GM12878 (cell line): ENCODE measurements around the gene UMOD.

Source experiments
- EZH2 ChIP-seq: IDR thresholded peaks from 2 replicates; pipeline ENCODE4 v1.6.1; 2012; ENCODE audit warnings: low read depth, mild to moderate bottlenecking, control low read depth, inconsistent platforms, low read length, borderline replicate concordance; ENCODE audit not compliant: control insufficient read depth
- POLR2A ChIP-seq: IDR thresholded peaks from 2 replicates; pipeline ENCODE4 v1.6.1; 2011; ENCODE audit warnings: low read depth, mild to moderate bottlenecking, low read length
- SMC3 ChIP-seq: IDR thresholded peaks from 2 replicates; pipeline ENCODE4 v1.6.1; 2011; ENCODE audit warnings: low read length, improper control_type of control experiment, borderline replicate concordance
- SREBF2 ChIP-seq: IDR thresholded peaks from 2 replicates; pipeline ENCODE4 v1.6.1; 2012; ENCODE audit warnings: mild to moderate bottlenecking, low read length
- USF1 ChIP-seq: IDR thresholded peaks from 2 replicates; pipeline ENCODE4 v1.6.1; 2011; ENCODE audit warnings: borderline replicate concordance, low read depth, mild to moderate bottlenecking, moderate library complexity, mixed read lengths, low read length; ENCODE audit not compliant: insufficient read depth; ENCODE audit errors: extremely low read length
- TF ChIP-seq, protein P1 (sequence below): fragments of 450-650 bp; formaldehyde crosslinking; IDR thresholded peaks from 2 replicates; pipeline ENCODE4 v1.4.0; 2022; ENCODE audit warnings: mild to moderate bottlenecking, moderate library complexity

- TF ChIP-seq SREBF2 (no peak), USF1 (no peak), POLR2A (no peak), EZH2 (no peak), SMC3 (no peak)
- TF ChIP-seq, protein P1, sequence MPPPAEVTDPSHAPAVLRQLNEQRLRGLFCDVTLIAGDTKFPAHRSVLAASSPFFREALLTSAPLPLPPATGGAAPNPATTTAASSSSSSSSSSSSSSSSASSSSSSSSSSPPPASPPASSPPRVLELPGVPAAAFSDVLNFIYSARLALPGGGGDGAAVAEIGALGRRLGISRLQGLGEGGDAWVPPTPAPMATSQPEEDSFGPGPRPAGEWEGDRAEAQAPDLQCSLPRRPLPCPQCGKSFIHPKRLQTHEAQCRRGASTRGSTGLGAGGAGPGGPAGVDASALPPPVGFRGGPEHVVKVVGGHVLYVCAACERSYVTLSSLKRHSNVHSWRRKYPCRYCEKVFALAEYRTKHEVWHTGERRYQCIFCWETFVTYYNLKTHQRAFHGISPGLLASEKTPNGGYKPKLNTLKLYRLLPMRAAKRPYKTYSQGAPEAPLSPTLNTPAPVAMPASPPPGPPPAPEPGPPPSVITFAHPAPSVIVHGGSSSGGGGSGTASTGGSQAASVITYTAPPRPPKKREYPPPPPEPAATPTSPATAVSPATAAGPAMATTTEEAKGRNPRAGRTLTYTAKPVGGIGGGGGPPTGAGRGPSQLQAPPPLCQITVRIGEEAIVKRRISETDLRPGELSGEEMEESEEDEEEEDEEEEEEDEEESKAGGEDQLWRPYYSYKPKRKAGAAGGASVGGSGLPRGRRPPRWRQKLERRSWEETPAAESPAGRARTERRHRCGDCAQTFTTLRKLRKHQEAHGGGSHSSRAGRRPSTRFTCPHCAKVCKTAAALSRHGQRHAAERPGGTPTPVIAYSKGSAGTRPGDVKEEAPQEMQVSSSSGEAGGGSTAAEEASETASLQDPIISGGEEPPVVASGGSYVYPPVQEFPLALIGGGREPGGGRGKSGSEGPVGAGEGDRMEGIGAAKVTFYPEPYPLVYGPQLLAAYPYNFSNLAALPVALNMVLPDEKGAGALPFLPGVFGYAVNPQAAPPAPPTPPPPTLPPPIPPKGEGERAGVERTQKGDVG (CRISPR knock-in tag) = no peak
Observed at GRCh38 chr16:20323591-20324117, 28.9 kb downstream of the UMOD start.
